GM19240 (cell line): ENCODE measurements around the gene SEMA4G.
"Not testable (repeated sequence)": the region's sequence is repeated elsewhere in the genome, so short reads cannot be mapped to it uniquely, and the experiment has no call there.

Source experiments
- DNase-seq: peaks from one replicate; pipeline ENCODE4 v3.0.0; 2011; ENCODE audit warnings: low spot score; ENCODE audit not compliant: insufficient read length

Gene SEMA4G

DNA sequence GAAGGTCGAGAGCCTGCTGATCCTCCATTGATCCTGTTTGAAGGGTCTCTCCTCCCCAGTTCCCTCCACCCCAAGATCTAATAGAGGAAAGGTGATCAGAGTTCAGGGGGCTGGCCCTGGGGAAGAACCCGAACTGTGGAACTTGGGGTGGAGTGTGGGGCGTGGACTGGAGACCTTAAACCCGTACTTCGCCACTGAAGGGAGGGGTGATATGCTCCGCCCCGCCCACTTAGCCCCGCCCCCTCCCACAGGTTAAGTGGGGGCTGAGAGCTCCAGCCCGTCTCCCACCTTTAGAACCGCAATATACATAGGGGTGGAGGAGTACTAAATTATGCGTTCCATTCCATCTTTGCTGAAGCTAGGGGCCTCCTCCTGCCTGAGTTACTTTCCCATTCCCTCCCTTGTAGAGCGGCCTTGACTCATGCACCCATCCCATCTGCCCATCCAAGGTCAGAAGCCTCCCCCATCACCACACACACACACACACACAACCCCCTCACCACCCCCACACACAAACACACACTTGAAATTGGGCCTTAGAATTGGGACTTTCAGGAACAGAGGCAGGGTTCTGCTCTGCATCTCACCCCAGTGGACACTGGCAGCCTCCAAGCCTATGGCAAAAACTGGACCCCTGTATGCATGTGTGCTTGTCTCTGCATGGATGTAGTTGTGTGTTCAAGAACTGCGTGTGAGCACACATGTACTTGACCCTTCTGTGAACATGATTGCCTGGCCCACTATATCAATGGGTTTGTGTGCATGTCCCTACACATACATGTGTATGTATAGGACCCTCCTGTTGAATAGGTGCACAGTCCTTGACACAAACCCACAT is 991 bp downstream of the SEMA4G start:
- no peak for DNase-seq

- no peak for DNase-seq
These were observed 1.9 kb downstream of the SEMA4G start for GRCh38 chr10:100970914-100971811.

DNA sequence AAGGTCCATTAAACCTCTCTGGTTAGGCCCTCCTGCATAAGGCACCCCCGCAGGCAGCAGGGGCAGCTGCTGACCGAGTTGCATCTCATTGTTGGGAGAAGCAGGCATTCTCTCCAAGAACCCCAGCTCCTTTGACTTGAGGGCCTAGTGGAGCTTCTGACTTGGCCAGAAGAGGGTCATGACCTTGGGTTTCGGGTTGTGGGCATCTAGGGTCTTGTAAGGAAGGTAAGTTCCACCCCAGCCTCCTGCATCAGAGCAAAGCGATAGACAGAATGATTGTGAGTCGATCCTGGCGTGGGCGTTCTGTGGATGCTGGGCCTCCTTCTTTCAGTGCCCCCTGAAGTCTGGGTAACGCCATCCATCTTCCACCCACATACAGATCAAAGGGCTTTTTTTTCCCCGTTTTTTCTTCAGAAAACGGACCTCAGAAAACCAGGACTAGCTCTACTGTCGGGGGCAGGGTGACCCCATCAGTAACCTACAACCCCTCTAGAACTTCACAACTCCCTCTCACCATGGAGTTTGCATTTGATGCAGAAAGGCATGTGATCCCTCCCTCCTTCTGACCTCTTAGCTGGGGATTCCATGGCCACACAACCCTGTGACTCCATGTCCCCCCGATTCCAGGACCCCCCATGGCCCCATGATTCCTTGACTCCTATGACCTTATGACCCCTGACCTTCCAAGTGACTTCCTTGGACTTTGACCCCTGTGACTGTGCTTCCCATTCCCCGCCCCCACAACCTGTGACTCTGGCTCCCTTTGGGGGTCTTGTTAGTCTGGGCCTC is 3.0 kb downstream of the SEMA4G start:
- no peak for DNase-seq

GRCh38 chr10:100972904-100973535 is 3.7 kb downstream of the SEMA4G start:
- no peak for DNase-seq

GRCh38 chr10:100975397-100975796 is 6.1 kb downstream of the SEMA4G start:
- DNase-seq: not testable (repeated sequence)

- DNase-seq: no peak
These were observed 7.6 kb downstream of the SEMA4G start for GRCh38 chr10:100976906-100977305.

DNA sequence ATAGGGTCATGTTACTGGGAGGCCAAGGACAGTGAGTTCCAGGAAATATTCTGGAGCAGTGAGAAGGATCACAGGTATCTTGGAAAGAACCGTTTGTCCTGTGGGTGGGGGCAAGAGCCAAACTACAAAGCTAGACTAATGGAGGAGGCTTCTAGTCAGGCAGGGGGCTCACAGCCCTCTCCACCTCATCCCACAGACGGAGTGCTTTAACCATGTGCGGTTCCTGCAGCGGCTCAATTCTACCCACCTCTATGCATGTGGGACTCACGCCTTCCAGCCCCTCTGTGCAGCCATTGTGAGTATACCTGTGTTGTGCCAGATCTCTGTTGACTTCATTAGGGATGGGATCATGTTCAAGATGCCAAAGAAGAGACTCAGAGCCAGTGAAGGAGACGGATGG is 8.1 kb downstream of the SEMA4G start:
- DNase-seq: no peak

DNA sequence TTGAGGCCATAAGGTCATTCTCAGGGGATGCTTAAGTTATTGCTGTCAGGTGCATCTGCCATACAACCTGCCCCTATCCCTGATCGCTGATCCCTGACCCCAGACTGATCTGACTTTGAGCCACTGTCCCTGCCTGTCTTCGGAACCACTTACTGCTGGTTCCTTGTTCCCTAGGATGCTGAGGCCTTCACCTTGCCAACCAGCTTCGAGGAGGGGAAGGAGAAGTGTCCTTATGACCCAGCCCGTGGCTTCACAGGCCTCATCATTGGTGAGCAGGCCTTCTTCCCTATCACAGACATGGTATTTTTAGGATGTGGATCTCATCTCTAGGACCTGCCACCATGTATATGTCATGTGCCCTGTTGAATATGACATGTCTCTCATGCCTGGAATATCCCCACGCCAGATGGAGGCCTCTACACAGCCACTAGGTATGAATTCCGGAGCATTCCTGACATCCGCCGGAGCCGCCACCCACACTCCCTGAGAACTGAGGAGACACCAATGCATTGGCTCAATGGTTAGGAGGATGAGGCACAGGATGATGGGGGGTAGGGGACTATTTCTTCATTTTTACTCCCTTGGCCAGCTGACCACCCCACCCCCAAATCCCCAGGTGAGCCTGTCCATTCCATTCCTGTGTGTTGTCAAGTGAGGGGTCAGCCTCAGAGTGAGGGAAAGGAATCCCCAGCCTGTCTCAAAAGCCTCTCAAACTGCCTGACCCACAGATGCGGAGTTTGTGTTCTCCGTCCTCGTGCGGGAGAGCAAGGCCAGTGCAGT is 9.0 kb downstream of the SEMA4G start:
- DNase-seq: no peak

GRCh38 chr10:100978901-100979195 is 9.5 kb downstream of the SEMA4G start:
- DNase-seq: no peak

GRCh38 chr10:100979791-100980272 is 10.5 kb downstream of the SEMA4G start:
- no peak for DNase-seq

DNA sequence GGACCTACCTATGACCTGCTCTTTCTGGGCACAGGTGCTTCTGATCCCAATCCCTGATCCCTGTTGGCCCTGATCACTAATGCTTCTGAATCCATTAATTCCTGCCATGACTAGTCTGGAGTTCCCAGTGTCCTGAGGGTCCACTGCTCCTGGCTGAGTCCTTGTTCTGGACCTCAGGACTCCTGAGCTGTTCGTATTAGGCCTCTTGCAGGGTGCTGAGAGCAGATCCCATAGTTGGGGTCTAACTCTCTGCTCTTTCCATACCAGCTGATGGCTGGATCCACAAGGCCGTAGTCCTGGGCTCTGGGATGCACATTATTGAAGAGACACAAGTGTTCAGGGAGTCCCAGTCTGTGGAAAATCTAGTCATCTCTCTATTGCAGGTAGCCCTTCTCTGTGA is 11.0 kb downstream of the SEMA4G start:
- DNase-seq: no peak

DNA sequence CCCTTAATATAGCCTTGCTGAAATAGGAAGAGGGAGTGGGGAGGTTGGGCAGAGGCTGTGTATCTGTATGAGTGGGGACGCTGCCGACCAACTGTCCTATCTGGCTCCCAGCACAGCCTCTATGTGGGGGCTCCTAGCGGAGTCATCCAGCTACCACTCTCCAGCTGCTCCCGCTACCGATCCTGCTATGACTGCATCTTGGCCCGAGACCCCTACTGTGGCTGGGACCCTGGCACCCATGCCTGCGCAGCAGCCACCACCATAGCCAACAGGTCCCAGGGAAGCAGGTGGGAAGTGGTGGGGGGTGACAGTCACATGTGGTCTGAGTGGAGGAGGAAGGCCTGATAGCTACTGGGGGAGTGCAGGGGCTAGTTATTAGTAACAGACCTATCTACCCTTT is 11.4 kb downstream of the SEMA4G start:
- DNase-seq: no peak

- DNase-seq: no peak
These were observed 12.0 kb downstream of the SEMA4G start for GRCh38 chr10:100981178-100981772.

DNA sequence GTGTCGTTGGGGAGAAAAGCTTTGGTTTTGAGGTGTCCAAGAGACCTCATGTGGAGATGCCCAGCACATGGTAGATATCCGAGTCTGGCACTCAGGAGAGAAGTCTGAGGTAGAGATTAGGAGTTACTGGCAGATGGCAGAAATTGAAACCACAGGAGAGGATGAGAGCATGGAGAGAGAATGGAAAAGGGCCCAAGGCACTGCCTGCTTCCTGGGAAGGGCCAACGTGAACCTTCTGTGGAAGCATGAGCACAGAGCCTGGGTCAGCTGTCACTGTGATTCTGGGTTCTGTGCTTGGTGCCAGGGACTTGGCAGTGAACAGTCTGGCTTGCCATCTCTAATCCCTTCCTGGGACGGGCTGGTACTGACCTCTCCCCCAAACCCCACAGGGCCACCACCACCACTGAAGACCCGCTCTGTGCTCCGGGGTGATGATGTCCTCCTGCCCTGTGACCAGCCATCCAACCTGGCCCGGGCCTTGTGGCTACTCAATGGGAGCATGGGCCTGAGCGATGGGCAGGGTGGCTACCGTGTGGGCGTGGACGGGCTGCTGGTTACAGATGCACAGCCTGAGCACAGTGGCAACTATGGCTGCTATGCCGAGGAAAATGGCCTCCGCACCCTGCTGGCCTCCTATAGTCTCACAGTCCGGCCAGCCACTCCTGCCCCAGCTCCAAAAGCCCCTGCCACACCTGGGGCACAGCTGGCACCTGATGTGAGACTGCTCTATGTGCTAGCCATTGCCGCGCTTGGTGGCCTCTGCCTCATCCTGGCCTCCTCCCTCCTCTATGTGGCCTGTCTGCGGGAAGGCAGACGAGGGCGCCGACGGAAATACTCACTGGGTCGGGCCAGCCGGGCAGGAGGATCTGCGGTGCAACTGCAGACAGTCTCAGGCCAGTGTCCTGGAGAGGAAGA is 13.9 kb downstream of the SEMA4G start:
- no peak for DNase-seq

DNA sequence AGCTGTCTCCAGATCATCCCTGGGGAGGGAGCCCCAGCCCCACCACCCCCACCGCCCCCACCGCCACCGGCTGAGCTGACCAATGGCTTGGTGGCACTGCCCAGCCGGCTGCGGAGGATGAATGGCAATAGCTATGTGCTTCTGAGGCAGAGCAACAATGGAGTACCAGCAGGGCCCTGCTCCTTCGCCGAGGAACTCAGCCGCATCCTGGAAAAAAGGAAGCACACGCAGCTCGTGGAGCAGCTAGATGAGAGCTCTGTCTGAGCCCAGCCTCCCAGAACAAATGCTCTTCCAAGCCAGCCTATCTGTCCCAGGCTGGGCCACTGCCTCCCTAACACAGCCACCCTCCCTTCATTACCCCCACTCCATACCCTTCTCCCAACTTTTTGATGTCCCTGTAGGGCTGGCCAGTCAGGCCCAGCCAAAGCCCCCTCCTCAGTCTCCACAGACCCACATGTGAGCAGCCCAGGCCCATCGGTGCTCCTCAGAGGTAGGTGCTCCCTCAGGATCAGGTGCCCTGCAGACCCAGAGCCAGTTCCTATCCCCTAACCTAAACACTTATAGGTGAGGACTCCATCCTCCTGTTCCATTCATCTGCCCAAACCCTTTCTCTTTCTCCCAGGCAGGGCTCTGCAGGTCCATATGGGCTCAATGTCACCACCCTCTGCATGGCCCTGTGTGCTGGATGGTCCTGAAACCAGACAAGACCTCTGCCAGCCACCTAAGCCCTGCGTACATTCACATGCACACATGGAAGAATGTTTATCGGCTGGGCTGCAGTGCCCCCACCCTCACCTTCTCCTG is 14.8 kb downstream of the SEMA4G start:
- no peak for DNase-seq

DNA sequence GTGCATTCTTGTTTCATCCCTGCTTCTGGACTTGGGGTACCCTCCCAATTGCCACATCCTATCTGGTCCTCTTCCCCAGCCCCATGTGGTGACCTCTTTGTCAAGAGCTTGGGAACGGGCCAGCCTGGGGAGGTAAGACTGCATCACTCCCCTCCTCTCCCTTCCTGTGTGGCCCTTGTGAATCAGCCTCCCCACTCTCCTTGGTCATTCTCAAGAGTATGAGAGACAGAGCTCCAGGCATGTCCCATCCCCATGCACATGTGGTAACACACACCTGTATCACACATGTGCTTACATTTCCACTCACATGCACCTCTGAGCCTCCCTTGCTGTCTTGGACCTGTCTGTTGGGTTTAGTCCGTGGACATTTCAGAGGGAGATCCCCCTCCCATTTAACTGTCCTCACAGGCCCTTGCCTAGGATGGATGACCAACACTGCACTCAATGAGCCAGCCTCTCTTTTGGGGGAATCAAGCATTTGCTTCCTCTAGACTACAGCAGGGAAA is 15.4 kb downstream of the SEMA4G start:
- no peak for DNase-seq

- DNase-seq: no peak
These were observed 16.0 kb downstream of the SEMA4G start for GRCh38 chr10:100985336-100985735.

DNA sequence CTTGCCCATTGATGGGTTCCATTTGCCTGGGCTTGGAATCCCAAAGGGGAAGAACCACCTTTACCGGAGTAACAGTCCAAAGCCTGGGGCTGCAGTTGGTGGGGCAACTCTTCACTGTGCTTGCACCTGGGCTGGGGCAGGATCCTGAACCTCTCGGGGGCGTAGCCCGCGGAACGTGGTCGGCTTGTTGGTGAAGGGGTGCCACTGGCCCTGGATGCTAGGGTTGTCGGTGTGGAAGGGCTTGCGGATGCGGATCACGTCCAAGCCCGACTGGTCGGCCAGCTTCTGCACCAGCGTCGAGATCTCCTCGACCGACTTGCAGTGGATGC is 17.3 kb downstream of the SEMA4G start:
- no peak for DNase-seq
